Measurements from ENCODE around the gene LRFN2. TPM values are rescaled to one million over a fixed set of nuclear protein-coding genes. Genes with fewer than 3 reads are reported as not detected.

The LRFN2 gene
- total RNA-seq, 2 experiments from 2014 or later, result not detected

DNA sequence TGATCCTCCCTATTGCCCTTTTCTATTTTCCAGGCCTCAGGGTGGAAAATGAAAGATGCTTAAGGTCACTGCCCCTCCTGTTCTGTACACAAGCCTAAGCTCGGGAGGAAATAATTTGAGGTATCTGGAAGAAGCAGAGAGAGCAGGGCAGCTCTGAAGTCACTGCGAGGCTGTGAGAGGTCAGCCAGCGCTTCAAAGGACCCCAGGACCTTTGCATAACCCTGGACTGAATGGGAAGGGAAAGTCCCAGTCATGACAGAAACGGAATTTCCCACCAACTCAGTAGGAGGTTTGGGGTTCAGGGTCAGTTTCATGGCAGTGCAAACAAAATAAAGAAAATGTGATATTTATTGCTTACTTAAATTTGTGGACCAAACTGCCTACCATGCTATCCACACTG, 58.1 kb downstream of the LRFN2 start:
- ATAC-seq (ENCODE audit: poor library complexity) (no peak), DNase-seq (no peak)
- Mint-ChIP-seq H3K9me3 (no peaks in the 10 kb centered on the region), H3K27ac (no peak overlapping the region), H3K4me3 (no peak overlapping the region), H3K36me3 (ENCODE audit: low read depth) (no peaks in the 10 kb centered on the region), H3K27me3 (no peaks in the 10 kb centered on the region), H3K4me1 (ENCODE audit: low read depth) (no peaks in the 10 kb centered on the region)
- Histone ChIP-seq H3K36me3 (ENCODE audit: insufficient read depth, low read length) (no peaks in the 10 kb centered on the region), H3K27ac (ENCODE audit: low read depth in 1 of 2, low read length in 2 of 2) (no peak overlapping the region), H3K4me1 (ENCODE audit: insufficient read depth, low read length) (no peaks in the 10 kb centered on the region), H3K27me3 (ENCODE audit: control insufficient read depth in 1 of 2, insufficient read depth in 2 of 2, low read length in 2 of 2) (peaks cover 0 to 2% of the 10 kb centered on the region in 2 experiments), H3K9me3 (ENCODE audit: control insufficient read depth in 1 of 2, insufficient read depth in 1 of 2, low read length in 2 of 2) (no peaks in the 10 kb centered on the region), H3K4me3 (ENCODE audit: low read length) (no peak overlapping the region)
- TF ChIP-seq, protein P1, sequence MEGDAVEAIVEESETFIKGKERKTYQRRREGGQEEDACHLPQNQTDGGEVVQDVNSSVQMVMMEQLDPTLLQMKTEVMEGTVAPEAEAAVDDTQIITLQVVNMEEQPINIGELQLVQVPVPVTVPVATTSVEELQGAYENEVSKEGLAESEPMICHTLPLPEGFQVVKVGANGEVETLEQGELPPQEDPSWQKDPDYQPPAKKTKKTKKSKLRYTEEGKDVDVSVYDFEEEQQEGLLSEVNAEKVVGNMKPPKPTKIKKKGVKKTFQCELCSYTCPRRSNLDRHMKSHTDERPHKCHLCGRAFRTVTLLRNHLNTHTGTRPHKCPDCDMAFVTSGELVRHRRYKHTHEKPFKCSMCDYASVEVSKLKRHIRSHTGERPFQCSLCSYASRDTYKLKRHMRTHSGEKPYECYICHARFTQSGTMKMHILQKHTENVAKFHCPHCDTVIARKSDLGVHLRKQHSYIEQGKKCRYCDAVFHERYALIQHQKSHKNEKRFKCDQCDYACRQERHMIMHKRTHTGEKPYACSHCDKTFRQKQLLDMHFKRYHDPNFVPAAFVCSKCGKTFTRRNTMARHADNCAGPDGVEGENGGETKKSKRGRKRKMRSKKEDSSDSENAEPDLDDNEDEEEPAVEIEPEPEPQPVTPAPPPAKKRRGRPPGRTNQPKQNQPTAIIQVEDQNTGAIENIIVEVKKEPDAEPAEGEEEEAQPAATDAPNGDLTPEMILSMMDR (IDR thresholded peaks at IDR 0.05), result no peak
- ChIA-PET CTCF (no interaction called here), POLR2A (no interaction called here)
- intact Hi-C loops (cut with DNase I, micrococcal nuclease), result no loop called here

DNA sequence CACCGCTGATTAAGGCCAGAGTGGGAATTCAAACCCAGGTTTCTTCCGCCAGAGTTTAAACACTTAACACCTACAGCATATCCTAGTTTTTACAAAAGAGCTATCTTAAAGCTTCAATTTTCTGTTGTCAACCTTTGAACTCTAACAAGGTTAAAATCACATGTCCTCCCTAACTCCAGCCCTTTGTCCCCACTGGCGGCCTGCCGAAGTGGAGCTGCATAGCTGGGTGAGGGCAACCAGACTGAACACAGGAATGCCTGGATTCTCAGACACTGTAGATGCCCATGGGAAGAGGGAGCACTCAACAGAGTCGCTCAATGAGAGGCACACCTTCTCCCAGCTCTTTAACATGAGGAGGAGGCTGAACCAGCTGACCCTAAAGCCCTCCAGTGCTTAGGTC, 59.1 kb downstream of the LRFN2 start:
- no peak overlapping the region for H3K4me3 Mint-ChIP-seq
- H3K36me3 Mint-ChIP-seq (ENCODE audit: low read depth), result no peaks in the 10 kb centered on the region
- H3K9me3 Mint-ChIP-seq, result no peaks in the 10 kb centered on the region
- no peaks in the 10 kb centered on the region for H3K27me3 Mint-ChIP-seq
- no peaks in the 10 kb centered on the region for H3K4me1 ChIP-seq (ENCODE audit: insufficient read depth, low read length)
- ATAC-seq (ENCODE audit: poor library complexity), result no peak
- no peak overlapping the region for H3K27ac Mint-ChIP-seq
- H3K4me3 ChIP-seq (ENCODE audit: low read length), result no peak overlapping the region
- intact Hi-C loops (cut with DNase I, micrococcal nuclease), result no loop called here
- TF ChIP-seq, protein P1 (IDR thresholded peaks at IDR 0.05), result no peak
- H3K27me3 ChIP-seq (ENCODE audit: control insufficient read depth in 1 of 2, insufficient read depth in 2 of 2, low read length in 2 of 2), result peaks cover 0 to 2% of the 10 kb centered on the region in 2 experiments
- no peak for DNase-seq
- H3K36me3 ChIP-seq (ENCODE audit: insufficient read depth, low read length), result no peaks in the 10 kb centered on the region
- POLR2A ChIA-PET, result no interaction called here
- no peak overlapping the region for H3K27ac ChIP-seq (ENCODE audit: low read depth in 1 of 2, low read length in 2 of 2)
- H3K9me3 ChIP-seq (ENCODE audit: control insufficient read depth in 1 of 2, insufficient read depth in 1 of 2, low read length in 2 of 2), result no peaks in the 10 kb centered on the region
- CTCF ChIA-PET, result no interaction called here
- H3K4me1 Mint-ChIP-seq (ENCODE audit: low read depth), result no peaks in the 10 kb centered on the region

DNA sequence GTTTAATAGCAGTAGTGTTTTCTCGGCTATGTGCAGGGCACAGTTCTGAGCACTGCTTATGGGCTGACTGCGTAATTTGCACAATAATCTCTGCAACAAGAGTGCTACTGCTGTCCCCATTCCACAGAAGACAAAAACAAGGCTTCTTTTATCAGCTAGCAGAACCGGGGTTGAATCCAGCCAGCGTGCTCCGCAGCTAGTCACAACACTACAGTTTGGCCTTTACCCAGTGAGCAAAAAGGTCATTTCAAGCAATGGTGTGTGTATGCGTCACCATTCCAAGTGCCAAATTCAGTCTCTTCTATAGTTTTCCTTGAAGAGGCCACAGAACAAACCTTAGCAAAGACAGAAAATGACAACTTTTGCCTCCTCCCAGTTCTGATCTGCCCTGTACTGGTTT, 61.1 kb downstream of the LRFN2 start:
- H3K9me3 ChIP-seq (ENCODE audit: control insufficient read depth in 1 of 2, insufficient read depth in 1 of 2, low read length in 2 of 2), result no peaks in the 10 kb centered on the region
- H3K36me3 Mint-ChIP-seq (ENCODE audit: low read depth), result no peaks in the 10 kb centered on the region
- H3K9me3 Mint-ChIP-seq, result no peaks in the 10 kb centered on the region
- TF ChIP-seq, protein P1 (IDR thresholded peaks at IDR 0.05), result no peak
- H3K27me3 ChIP-seq (ENCODE audit: control insufficient read depth in 1 of 2, insufficient read depth in 2 of 2, low read length in 2 of 2), result peaks cover 0 to 2% of the 10 kb centered on the region in 2 experiments
- no peaks in the 10 kb centered on the region for H3K4me1 Mint-ChIP-seq (ENCODE audit: low read depth)
- no peak overlapping the region for H3K4me3 ChIP-seq (ENCODE audit: low read length)
- H3K27ac ChIP-seq (ENCODE audit: low read depth in 1 of 2, low read length in 2 of 2), result no peak overlapping the region
- DNase-seq (no peak), ATAC-seq (ENCODE audit: poor library complexity) (no peak)
- CTCF ChIA-PET, result no interaction called here
- no peaks in the 10 kb centered on the region for H3K36me3 ChIP-seq (ENCODE audit: insufficient read depth, low read length)
- H3K4me1 ChIP-seq (ENCODE audit: insufficient read depth, low read length), result no peaks in the 10 kb centered on the region
- H3K4me3 Mint-ChIP-seq, result no peak overlapping the region
- intact Hi-C loops (cut with DNase I, micrococcal nuclease), result no loop called here
- POLR2A ChIA-PET, result no interaction called here
- H3K27ac Mint-ChIP-seq, result no peak overlapping the region
- H3K27me3 Mint-ChIP-seq, result no peaks in the 10 kb centered on the region
